Cortex of kidney (tissue), 1 donor: Measurements from ENCODE around the gene PCSK6.

Experiments
- DNase-seq: peaks from one replicate; lab custom pipeline; 2025; lab: John Stamatoyannopoulos, UW

PCSK6 gene

DNA sequence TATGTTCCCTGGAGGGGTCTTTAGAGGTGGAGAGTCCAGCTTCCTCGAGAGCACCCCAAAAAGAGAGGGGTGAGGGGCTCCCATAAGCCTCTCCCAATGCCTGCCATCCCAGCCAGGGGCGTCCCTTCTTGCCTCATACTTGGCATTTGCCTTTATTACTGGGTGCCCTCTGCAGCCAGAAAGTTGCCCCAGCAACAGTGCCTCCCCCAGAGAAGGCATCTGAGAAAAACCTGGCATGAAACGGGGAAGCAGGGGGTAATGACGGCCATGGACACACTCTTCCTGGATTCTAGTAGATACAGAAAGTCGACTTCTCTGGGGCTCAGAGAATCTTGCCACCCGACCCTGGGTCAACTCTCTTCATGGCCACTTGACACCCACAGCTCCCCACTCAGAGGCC lies 90.1 kb downstream of the PCSK6 start:
- DNase-seq = no peak

DNA sequence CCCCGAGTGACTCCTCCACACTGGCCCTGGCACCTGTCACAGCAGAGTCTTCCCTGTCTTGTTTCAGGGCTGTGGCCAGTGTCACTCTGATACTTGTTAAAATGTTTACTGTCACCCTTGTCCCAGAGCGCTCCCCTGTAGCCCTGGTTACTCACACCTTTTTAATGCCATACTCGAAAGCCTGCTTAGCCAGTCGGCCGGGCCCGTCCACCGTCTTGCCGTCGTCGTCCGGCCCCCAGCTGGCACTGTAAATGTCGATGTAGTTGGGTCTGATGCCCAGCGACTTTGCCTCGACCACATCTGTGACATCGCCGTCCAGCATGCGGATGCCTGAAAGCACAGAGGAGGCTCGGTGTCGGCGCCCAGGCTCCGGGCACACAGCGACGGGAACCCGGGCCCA lies 91.3 kb downstream of the PCSK6 start:
- no peak for DNase-seq

DNA sequence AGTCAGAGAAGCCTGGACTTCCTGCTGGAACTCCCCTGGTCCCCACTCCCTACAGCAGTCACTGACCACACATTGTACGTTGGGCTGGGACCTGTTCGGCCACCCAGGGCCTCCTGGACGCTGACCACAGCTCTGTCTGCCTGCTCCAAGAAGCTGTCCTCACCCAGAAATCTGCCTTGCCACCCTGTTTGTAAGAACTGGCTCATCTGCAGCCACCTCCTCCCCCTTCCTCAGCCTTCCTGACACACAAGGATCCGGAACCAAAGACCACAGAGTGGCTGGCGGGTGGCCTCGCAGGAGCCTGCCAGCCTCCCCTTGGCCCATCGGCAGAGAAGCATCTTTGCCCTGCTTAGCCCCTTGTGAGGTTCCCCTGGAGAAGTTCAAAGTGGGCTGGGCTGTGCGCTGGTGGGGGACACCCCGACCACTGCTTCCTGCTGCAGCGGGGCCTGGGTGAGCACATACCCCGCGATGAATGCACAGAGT lies 91.9 kb downstream of the PCSK6 start:
- no peak for DNase-seq

DNA sequence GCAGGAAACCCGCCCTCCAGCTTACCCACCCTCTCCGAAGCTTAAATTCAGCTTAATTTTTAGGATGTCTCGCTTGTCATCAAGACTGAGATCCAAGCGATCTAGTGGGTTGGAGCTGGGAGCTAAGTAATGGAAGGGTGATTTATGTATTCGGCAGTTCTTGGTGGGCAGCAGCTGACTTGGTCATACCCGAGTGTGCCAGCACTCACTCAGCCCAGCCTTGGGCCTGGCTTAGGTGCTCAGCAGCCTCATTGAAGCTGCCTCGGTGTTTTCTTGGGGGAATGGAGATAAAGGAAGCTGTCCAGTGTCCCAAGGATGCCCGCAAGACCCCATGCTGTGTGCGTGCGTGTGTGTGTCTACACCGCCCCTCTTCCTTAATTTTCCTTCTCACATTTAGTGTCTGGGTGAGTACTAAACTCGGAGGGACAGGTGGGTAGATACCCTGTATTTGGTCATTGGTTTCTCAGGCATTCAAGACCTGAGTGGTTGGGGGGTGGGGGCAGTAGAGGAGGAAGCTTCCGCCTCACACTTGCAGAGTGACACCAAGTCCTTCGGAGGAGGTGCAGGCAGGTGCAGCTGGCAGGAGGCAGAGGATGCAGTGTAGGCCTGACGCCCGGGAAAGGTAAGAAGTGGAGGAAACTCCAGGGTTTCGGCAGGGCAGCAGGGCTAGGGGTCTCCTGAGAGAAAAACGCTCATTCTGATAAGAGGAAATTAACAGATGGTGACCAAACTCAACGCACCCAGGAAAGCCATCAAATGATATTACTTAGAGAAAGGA lies 92.8 kb downstream of the PCSK6 start:
- no peak for DNase-seq

DNA sequence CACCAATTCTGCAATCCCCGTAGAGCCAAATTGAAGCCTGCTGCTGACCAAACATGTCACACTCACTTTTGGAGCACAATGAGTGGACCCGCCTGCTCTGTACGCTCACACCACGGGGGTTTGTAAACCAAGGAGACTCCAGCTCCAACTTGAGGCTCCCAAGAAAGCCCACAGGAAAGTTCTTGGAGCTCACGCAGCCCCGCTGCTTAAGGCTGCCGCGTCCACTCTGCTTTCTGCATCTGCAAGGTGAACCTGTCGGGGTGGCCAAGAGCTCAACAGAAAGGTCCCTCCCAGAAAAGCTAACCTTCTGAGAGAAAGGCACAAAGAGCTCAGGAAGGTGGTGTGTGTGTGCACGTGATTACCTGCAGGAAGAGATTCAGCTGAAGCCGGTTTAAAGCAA lies 94.9 kb downstream of the PCSK6 start:
- DNase-seq = no peak

DNA sequence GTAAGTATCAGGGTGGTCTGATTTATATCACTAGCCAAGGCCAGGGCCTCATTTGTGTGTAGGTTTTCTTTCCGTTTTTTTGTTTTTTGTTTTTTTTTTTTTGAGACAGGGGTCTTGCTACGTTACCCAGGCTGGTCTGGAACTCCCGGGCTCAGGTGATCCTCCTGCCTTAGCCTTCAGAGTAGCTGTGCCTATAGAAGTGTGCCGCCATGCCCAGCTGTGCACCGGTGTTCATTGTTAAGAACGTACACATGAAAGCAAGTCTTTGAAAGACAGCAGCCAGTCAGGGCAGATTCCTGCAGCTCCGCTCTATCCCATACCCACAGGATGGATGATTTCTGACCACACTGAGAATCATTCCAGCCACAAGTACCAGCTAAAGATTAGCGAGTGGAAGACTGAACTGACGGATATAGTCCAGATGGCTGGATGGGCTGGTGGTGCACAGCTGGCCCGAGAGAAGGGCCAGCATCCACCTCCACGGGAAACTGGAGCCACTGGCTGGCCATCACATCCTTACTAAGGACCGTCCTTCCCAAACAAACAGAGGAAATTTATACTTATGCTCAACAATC lies 95.4 kb downstream of the PCSK6 start:
- no peak for DNase-seq

DNA sequence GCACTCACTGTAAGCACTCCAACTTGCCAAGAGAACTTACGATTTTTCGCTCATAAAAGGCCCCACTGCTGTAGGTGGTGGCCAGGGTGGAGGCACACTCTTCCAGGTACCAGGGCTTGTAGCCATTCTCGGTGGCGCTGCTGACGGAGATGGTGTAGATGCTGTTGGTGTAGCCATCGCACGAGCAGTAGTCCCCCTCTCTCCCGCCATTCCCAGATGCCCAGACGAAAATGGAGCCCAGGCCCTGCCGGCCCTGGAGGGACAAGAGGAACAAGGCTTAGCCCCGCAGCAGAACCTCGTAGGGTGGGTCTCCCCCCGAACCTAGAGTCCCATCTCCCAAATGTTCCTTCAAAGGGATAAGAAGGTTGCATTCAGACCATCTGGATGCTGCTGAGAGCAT lies 96.3 kb downstream of the PCSK6 start:
- no peak for DNase-seq

DNA sequence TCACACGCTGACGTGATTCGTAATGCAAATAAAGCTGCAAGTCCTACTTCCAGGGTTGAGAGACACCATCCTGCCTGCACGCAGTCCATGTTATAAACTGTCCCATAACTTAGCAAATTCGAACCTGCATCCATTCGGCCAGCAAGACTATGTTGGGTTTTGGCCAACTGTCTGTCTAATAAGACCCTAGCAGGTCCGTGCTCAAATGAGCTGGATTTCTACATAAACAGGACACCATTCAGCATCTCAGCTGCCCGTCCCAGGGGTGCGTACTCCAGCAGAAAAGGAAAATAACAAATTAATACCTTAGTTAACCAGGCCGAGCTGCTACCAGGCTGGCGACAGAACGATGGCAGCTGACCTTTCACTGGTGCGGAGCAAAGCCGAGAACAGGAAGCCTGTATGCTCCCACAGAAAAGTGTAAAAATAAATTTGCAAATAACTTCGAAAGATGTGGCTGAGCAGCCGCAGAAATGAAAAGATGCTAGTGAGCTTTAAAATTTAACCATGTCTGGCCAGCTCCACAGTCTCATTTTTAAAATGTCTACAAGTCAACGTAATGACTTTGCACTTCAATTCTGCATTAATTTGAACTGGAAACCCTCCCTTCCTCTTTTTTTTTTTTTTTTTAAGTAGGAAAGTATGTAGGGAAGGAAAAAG lies 97.4 kb downstream of the PCSK6 start:
- no peak for DNase-seq

DNA sequence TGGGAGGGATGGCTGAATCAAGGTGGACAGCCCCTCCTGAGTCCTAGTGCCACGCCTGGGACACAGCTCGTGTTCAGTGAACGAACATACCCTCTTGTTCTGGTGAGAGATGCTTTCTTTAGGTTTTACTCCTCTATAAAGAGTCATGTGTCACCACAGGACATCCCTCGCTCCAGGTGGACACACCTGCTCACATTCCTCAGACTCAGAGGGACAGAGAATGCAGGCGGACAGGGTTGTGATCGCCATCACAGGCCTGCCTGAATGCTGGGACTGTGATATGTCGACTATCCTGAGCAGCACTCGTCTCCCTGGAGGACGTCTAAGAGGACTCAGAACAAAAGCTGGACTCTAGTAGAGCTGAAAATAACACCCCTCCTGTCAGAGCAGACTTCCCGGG lies 98.1 kb downstream of the PCSK6 start:
- DNase-seq = no peak

DNA sequence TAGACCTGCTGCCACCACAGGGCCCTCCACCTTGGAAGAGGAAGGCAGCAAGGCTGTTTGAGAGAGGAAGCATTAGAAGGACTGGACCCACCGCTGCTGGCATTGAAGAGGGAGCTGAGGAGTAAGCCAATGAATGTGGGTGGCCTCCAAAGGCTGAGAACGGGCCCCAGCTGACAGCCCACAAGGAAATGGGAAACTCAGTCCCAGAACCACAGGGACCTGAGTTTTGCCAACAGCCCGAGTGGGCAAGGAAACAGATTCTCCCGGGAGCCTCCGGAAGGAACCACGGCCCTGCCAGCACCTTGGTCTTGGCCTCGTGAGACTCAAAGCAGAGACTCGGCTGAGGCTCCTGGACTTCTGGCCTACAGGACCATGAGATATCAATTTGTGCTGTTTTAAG lies 99.0 kb downstream of the PCSK6 start:
- no peak for DNase-seq

DNA sequence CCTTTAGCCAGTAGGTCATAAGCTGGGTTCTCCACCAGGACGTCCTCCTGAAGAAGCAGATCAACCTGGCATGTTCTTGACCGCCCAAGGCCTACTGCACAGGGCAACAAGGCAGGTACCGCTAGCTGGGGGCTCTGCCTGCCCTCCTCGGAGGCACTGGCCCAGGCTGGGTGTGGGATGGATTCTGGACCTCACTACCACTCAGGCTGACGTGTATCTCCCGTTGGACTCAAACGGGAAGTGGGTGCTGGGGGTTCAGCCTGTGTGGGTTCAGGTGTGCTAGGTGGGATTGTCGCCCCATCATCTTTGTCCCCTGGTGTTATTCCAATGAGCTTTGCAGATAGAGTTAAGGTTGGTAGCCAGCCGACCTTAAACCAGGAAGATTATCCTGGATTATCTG lies 99.4 kb downstream of the PCSK6 start:
- DNase-seq = no peak

DNA sequence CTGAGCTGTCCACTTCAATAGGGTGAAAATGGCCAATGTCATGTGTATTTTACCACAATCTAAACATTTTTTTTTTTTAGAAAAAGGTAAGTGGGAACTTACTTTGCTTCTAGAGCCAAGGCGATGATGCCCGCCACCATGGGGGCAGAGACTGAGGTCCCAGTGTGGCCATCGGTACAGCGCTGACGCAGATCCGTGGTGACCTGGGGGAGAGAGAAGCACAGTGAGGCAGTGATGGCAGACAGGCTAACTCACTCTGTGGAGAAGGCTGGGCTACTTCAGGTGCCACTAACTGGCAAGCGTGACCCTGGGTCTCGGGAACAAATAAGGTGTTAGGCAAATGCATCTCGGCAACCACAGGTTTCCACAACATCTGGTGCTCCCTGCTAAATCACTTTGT lies 100.1 kb downstream of the PCSK6 start:
- DNase-seq = no peak

DNA sequence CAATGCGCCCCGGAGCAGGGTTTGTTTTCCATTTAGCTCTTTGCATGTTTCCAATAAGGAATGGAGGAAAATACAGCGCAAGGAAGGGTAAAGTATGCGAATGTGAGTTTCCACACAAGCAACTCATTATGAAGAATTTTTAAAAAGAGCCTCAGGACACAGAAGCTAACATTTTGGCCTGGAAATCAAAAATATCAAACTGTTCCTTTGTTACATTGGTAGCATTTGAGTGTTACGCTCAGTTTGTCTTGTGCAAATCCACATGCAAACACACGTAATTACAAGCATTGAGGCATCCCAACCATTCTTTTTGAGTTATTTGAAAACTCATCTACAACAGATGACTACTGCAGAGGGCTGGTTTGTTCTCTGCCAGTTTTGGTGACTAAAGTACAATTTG lies 101.5 kb downstream of the PCSK6 start:
- DNase-seq = no peak

DNA sequence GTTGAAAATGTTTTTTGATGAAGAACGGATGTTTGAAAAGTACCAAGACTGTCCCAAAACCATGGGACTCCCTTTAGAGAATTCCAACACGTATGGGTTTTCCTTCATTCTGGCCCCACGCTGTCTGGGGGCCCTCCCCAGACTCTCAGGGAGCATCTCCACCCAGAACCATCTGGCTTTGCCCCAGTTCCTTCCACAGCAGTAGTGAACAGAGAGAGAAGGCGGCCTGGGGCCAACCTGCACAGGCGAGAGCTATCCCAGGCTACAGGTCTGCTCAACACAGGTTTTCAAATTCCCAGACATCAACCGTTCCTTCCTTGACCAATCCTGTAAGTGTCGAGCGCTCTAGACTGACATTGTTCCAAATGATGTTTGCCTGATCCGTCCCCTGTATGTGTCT lies 101.9 kb downstream of the PCSK6 start:
- no peak for DNase-seq

DNA sequence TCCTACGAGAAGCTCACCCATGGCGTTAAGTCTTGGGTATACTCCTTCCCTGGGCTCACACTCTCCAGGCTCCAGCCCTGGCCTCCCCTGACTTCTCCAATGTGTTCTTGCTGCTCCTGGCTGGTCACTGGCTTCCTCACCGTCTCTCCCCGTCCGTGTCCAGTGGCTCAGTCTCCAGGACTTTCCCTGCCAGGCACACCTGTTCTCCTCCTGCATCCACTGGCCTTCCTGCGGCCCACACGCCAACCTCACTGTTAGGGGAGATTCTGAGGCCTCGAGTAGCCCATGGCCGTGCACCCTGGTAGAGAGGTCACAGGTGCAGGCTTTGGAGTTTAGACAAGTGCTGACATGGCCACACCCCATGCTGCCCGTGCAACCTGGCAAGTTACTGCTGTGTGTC lies 102.5 kb downstream of the PCSK6 start:
- DNase-seq = no peak

DNA sequence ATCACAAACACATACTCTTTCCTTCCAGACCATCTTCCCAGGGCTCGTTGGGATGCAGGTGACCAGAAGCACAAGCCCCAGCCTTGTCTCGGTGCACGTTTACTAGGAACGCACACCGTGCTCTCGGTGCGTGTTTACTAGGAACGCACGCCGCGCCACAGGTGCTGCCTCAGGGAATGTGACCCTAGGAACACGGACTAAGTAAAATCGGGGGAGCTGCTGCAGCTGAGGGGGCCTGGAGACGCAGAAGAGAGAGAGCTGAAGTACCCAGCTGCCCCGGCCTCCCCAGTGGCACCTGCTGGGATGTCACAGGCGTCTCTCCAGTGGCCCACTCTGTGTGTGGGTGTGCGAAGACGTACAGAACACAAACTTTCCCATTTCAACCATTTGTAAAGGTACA lies 103.5 kb downstream of the PCSK6 start:
- DNase-seq = no peak

DNA sequence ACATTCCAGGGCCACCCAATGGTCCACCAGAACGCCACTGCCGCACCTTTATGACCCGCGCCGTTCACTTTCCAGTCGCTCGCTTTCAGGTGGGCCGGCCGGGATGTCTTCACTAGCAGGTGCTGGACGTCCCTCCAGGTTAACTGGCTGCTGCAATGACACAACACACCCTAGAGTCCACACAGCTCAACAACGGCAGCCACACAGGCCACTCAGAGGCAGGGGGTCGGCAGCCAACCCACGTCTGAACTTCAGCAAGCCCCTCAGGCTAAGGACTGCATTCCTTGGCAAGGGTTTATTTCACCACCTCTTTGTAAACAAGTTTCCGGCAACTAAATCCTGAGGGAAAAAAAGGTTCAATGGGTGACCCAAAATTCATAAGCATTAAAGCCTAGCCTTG lies 105.2 kb downstream of the PCSK6 start:
- no peak for DNase-seq

DNA sequence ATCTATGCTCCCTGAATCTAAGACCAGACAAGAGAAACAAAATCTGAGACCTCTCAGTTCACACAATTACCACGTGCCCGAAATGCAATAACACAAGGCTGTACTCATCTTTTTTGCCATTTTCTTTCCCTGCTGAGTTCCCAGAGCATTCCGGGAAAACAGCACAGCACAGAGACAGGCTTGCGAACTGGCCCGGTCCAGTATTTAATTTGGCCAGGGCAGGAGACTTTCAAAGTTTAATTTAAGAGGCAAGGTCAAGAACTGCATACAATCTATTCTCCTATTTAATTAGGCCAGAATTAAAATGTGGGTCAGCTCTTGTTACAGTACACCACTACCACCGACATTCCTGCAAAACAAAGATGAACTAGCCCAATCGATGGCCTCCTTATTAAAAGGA lies 107.0 kb downstream of the PCSK6 start:
- DNase-seq = no peak

DNA sequence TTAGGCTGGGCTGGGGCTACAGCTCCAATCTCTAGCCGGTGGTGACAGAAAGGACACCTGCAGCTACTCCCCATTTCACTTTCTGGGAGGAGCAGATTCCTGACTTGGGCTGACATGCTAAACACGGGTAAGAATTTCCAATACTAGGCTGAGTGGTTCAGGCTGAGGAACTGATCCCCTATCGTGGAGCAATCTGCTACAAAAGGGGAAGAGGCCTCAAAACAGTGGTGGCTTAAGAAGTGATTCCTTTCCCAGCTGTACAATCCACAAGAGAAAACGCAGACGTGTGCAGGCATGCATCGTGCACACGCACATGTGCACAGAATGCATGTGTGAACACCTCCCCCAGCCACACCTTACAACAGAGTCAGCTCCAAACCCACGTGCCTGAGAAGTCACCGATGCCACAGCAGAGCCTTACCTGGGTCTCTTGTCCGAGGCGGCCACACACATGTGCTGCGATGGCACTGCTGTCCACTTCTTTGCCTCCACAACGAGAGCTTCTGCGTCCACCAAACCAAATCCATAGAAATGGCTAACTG lies 107.8 kb downstream of the PCSK6 start:
- no peak for DNase-seq

DNA sequence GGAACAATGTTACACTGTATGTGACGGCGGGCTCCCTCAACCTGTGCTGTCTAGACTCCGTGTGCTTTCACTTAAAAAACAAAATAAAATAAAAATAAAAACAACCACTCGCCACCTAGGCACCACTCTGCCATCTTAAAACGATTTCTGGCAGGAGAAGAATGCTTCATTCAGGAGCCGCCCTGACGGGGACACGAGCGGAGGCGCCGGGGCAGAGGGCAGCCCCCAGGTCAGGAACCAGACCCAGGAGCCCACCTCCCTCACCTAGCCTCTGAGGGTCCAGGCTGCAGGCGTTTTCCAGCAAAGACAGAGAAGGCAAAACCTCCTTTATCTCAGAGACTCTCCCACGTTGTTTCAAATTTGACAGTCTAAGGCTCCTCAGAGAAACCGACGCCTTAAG lies 109.4 kb downstream of the PCSK6 start:
- DNase-seq = no peak

DNA sequence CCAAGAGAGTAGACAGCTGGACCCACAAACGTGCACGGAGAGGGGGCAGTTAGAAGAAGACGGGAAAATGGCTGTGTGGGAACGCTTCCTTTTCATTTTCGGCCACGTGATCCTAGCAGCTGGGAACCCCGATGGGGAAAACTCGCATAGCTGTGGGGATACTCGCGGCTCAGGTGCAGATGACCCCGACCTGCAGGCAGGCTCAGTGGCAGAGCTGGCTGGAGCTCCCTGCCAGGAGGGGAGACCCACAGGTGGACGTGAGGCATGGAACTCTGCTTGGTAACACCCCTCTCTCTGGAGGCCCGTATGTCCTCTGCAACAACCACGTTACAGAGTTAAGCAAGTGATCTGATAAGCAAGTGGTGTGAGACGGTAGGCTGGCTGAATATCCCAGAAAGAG lies 109.9 kb downstream of the PCSK6 start:
- DNase-seq = no peak

DNA sequence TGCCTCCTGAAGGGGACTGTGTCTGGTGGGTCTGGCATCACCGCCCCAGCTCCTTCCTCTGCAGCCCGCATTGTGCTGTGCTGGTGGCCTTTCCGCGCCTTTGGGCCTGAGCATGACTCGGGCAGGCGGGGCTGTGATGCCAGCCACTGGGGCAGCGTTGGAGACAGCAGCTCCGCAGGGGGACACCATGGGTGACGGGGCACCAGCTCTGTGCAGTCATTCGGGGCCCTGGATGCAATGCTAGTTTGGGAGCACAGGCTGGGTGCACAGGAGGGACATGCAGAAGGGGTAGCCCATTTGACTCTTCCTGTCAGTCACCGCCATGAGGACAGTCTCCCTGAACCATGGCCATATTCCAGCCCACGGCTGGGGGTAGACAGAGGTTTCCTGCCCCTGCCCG lies 110.6 kb downstream of the PCSK6 start:
- DNase-seq = no peak

DNA sequence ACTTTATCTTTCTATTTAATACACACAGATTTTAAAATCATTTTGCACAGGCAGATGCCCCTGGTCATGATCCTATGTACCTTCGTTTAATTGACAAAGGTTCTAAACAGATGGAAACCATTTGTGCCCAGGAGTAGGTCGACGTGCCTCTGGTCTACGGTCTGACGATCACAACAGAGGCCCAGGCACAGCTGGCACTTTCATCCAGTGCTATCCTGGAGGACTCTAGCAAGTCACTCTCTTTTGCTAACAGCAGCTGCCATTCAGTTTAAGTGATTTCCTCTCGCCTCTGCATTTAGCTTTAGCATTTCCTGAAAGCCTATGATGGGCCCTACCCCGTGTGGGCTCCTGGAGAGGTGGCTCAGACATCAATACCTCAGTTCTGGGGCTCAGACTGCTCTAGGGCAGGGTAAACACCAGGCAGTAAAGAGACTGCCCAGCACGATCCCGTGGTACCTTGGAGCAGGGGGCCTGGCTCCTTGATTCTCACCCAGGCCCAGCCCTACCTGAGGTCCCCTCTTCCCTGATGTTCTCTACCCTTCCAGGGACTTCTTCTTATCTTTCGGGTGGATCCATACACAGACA lies 111.2 kb downstream of the PCSK6 start:
- DNase-seq = no peak
